ENCODE measurements around the gene MMP15.
A peak's percentile ranks its signal among the peaks of the same experiment; 100 is the strongest.

The MMP15 gene

DNA sequence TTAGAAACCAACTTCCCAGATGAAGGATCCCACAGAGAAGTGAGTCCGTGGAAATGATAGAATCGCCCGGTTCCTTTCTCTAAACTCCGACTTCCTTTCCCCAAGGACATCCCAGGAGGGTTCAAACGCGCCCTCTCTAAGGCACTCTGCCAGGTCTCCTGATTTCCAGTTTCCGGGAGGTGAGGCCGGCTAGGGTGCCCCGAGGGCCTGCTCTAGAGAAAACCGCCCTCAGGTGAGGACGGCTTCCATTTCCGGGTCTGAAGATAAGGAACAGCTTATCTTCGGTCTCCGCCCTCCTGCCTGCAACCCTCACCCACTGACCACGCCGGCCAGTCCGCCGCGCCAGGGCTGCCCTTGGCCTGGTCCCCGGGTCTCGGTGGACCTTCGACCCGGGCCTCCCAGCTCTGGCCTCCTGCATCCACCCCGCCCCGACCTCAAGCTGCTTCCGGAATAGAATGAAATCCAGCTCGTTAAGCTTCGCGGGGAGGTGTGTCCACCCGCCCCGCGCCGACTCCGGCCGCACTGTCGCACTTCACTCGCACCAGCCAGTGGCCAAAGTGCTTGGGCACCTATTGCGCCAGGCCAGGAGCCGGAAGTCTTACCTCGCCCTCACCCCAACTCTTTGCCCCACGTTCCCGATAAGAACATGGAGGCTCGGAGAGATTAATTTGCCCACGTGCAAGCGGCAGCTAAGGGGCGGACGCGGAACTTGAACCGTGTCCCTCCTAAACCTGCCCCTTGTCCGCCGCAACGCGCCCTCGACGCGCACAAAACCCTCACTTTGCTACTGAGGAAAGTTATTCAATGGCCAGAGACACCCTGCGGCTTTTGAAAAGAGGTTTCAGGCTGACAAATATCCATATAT is 836 bp upstream of the MMP15 start:
- peak overlapping the region; percentile 52 for H3K4me3 ChIP-seq (ENCODE audit: low read depth, low read length)
- in situ Hi-C loops (cut with HindIII; ENCODE audit: low pct_ligation_motif_present, low sequenced_read_pairs) = no loop called here
- H3K27me3 ChIP-seq (replicated peaks) = peaks cover 12% of the 10 kb centered on the region
- peaks cover 3% of the 10 kb centered on the region for H3K36me3 ChIP-seq (replicated peaks)
- TF ChIP-seq, protein P1, sequence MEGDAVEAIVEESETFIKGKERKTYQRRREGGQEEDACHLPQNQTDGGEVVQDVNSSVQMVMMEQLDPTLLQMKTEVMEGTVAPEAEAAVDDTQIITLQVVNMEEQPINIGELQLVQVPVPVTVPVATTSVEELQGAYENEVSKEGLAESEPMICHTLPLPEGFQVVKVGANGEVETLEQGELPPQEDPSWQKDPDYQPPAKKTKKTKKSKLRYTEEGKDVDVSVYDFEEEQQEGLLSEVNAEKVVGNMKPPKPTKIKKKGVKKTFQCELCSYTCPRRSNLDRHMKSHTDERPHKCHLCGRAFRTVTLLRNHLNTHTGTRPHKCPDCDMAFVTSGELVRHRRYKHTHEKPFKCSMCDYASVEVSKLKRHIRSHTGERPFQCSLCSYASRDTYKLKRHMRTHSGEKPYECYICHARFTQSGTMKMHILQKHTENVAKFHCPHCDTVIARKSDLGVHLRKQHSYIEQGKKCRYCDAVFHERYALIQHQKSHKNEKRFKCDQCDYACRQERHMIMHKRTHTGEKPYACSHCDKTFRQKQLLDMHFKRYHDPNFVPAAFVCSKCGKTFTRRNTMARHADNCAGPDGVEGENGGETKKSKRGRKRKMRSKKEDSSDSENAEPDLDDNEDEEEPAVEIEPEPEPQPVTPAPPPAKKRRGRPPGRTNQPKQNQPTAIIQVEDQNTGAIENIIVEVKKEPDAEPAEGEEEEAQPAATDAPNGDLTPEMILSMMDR (IDR thresholded peaks at IDR 0.05; ENCODE audit: low read depth, low read length, missing control alignments) = no peak
- no peak overlapping the region for H3K27ac ChIP-seq
- no peak for DNase-seq

GRCh38 chr16:58026139-58026704 is 668 bp downstream of the MMP15 start:
- Histone ChIP-seq H3K27me3 (replicated peaks) (peaks cover 12% of the 10 kb centered on the region), H3K4me3 (ENCODE audit: low read depth, low read length) (peak overlapping the region; percentile 52), H3K27ac (no peak overlapping the region), H3K36me3 (replicated peaks) (no peaks in the 10 kb centered on the region)
- in situ Hi-C loops (cut with HindIII; ENCODE audit: low pct_ligation_motif_present, low sequenced_read_pairs) = no loop called here
- TF ChIP-seq, protein P1 (IDR thresholded peaks at IDR 0.05; ENCODE audit: low read depth, low read length, missing control alignments) = no peak
- peak; percentile 9 for DNase-seq

- Histone ChIP-seq H3K4me3 (ENCODE audit: low read depth, low read length) (peak overlapping the region; percentile 52), H3K27ac (no peak overlapping the region), H3K27me3 (replicated peaks) (peaks cover 12% of the 10 kb centered on the region), H3K36me3 (replicated peaks) (no peaks in the 10 kb centered on the region)
- in situ Hi-C loops (cut with HindIII; ENCODE audit: low pct_ligation_motif_present, low sequenced_read_pairs) = no loop called here
- TF ChIP-seq, protein P1 (IDR thresholded peaks at IDR 0.05; ENCODE audit: low read depth, low read length, missing control alignments) = no peak
- DNase-seq = no peak
These were observed 1.2 kb downstream of the MMP15 start for GRCh38 chr16:58026705-58027160.

DNA sequence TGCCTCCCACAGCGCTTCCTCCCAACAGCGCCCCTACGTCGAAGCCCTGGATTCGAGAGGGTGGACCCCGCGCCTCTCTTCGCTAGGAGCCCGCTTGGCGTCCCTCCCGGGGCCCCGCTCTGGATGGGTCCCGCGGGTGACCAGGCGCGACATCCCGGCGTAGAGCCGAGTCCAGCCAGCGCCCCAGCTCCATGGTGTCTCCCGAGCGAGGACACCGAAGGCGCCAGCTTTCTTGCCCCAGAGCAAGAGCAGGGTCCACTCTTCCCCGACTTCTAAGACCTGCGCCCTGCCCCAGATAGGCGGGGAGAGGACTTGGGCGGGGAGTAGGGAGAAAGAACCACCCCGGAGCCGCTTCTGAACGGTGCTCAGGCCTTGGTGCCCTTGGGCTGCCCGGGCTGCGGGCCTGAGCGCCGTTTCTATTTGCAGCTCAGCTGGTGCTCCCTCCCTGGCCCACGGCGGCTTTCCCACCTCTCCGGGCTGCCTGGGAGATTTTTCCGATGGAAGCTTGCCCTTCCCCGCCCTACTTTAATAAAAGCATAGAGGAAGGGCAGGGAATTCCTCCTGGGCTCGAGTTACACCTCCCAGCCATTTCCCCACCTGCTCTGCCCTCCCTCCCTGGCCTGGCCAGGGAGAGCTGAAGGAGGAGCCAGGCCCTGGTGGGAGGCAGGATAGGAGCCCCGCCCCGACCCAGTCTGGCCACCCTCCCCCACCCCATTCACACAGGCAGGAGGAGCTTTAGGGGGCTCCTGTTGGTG is 1.8 kb downstream of the MMP15 start:
- Histone ChIP-seq H3K4me3 (ENCODE audit: low read depth, low read length) (peak overlapping the region; percentile 52), H3K27me3 (replicated peaks) (peaks cover 12% of the 10 kb centered on the region), H3K27ac (no peak overlapping the region), H3K36me3 (replicated peaks) (no peaks in the 10 kb centered on the region)
- DNase-seq = no peak
- TF ChIP-seq, protein P1 (IDR thresholded peaks at IDR 0.05; ENCODE audit: low read depth, low read length, missing control alignments) = no peak
- in situ Hi-C loops (cut with HindIII; ENCODE audit: low pct_ligation_motif_present, low sequenced_read_pairs) = no loop called here

- no peak for DNase-seq
- in situ Hi-C loops (cut with HindIII; ENCODE audit: low pct_ligation_motif_present, low sequenced_read_pairs) = no loop called here
- TF ChIP-seq, protein P1 (IDR thresholded peaks at IDR 0.05; ENCODE audit: low read depth, low read length, missing control alignments) = no peak
- H3K27ac ChIP-seq = no peak overlapping the region
- H3K36me3 ChIP-seq (replicated peaks) = no peaks in the 10 kb centered on the region
- H3K4me3 ChIP-seq (ENCODE audit: low read depth, low read length) = no peak overlapping the region
- H3K27me3 ChIP-seq (replicated peaks) = peaks cover 12% of the 10 kb centered on the region
These were observed 2.4 kb downstream of the MMP15 start for GRCh38 chr16:58027916-58028455.

Measured in brain microvascular endothelial cell (primary cell).